DMS153 (cell line): Measurements from ENCODE around the gene HERC2.
"Not testable (repeated sequence)": the region's sequence is repeated elsewhere in the genome, so short reads cannot be mapped to it uniquely, and the experiment has no call there.

Experiments used
- DNase-seq: peaks from one replicate; lab custom pipeline; 2025; lab: John Stamatoyannopoulos, UW

The HERC2 gene

GRCh38 chr15:28322129-28322588 lies at the start of gene HERC2:
Gene HERC2 (minus strand): TSS chr15:28322179. CDS start chr15:28321433, 746 bp downstream.
- DNase-seq, result not testable (repeated sequence)

- DNase-seq, result not testable (repeated sequence)
Observed at GRCh38 chr15:28365502-28365901, 43.5 kb upstream of the HERC2 start.

DNA sequence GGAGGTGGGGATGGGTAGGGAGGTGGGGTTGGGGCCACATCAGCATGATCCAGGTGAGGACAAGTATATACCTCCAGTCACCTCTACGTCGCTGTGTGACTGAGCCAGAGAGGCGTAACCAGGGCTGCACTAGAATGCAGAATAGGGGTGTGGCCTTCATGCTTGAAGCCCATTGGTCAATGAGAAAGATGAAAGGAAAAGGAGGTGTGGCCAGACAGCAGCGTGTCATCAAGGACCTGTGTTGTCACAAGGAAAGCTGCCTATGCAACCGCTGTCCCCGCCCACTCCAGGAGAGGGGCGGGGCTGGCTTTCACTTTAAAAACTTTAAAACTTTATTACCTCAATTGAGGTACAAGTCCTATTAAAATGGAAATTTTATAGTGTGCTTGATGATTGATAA lies 36.0 kb upstream of the HERC2 start, which contains the start of gene GOLGA6L24:
GOLGA6L24 (minus strand) TSS at position 101 of the 400 bp plus-strand sequence; CDS start at position 40, 61 bp downstream.
- not testable (repeated sequence) for DNase-seq

GRCh38 chr15:28321358-28322078 lies 461 bp downstream of the HERC2 start:
- DNase-seq, result not testable (repeated sequence)

DNA sequence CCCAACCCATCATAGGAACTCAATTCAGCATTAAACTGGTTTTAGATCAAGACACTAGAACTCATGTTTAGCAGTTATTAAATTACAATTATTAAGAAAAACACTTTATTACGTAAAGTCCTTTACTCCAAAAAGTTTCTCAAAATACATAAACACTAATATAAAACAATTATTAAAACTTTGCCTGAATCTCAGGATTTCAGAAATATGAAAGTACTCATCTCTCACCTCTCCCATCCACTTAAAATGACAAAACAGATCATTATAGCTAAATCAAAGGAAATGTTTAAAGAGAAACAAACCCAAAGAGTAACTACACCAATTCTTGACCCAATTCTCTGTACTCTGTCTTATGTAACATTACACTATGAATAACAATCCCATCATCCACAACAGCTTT lies 2.3 kb downstream of the HERC2 start:
- DNase-seq, result not testable (repeated sequence)

GRCh38 chr15:28318828-28319227 lies 3.2 kb downstream of the HERC2 start:
- not testable (repeated sequence) for DNase-seq

GRCh38 chr15:28318122-28318521 lies 3.9 kb downstream of the HERC2 start:
- not testable (repeated sequence) for DNase-seq

- not testable (repeated sequence) for DNase-seq
Observed at GRCh38 chr15:28316958-28317357, 5.0 kb downstream of the HERC2 start.

DNA sequence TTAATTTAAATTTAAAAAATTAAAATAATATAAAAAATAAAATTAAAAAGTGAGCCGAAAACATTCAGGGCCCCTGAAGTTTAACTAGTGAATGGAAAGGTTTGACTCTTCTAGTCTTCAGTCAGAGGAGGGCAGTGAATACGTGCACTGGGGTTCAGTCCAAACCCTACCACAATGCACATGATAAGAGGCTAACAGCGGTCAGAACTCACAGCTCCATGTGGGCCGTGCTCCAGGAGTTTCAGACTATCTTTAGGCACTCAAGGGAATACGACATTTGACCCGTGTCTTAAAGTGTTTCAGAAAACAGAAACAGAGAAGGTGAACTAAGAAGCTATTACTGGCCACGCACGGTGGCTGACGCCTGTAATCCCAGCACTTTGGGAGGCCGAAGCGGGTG lies 11.5 kb downstream of the HERC2 start:
- not testable (repeated sequence) for DNase-seq

GRCh38 chr15:28308718-28309117 lies 13.3 kb downstream of the HERC2 start:
- DNase-seq, result not testable (repeated sequence)

GRCh38 chr15:28305700-28306099 lies 16.3 kb downstream of the HERC2 start:
- not testable (repeated sequence) for DNase-seq

- DNase-seq, result not testable (repeated sequence)
Observed at GRCh38 chr15:28297434-28297833, 24.5 kb downstream of the HERC2 start.

- not testable (repeated sequence) for DNase-seq
Observed at GRCh38 chr15:28296814-28297213, 25.2 kb downstream of the HERC2 start.

DNA sequence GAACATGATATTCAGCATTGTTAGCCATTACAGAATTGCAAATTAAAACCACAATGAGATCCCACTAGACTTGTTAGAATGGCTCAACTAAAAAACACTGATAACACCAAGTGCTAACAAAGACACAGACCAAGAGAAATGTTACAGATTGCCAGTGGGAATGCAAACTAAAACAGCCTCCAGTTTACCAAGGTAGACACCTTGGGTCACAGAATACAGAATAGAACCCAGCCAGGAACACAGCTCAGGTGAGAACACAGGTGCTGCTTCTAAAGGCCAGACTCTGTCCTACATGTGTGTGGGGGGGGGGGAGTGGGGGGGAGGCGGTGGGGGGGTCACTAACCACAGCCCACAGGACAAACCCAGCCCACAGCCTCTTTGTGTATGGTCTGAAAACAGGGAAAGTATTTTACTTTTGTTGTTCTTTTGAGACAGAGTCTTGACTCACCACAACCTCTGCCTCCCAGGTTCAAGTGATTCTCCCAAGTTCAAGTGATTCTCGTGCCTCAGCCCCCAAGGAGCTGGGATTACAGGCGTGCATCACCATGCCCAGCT lies 26.9 kb downstream of the HERC2 start:
- not testable (repeated sequence) for DNase-seq

DNA sequence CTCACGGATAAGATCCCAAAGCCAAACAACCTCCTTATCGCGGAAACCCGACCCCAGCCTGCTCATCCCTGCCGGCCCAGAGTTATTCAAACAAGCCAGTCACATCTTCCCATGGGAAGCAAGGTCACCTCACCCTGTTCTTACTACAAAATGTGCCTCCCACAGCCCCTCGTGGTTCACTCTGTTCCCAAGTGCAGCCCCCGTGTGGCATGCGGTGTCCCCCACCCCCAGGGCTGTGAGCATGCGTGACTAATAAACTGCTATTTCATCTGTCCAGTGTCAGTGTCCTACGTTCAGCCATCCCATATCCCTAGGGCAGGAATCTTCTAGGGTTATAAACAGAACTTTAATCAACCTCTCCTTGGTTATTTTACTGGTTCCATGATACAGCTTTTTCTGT lies 27.4 kb downstream of the HERC2 start:
- not testable (repeated sequence) for DNase-seq

- DNase-seq, result no peak
Observed at GRCh38 chr15:28289694-28290463, 32.1 kb downstream of the HERC2 start.

DNA sequence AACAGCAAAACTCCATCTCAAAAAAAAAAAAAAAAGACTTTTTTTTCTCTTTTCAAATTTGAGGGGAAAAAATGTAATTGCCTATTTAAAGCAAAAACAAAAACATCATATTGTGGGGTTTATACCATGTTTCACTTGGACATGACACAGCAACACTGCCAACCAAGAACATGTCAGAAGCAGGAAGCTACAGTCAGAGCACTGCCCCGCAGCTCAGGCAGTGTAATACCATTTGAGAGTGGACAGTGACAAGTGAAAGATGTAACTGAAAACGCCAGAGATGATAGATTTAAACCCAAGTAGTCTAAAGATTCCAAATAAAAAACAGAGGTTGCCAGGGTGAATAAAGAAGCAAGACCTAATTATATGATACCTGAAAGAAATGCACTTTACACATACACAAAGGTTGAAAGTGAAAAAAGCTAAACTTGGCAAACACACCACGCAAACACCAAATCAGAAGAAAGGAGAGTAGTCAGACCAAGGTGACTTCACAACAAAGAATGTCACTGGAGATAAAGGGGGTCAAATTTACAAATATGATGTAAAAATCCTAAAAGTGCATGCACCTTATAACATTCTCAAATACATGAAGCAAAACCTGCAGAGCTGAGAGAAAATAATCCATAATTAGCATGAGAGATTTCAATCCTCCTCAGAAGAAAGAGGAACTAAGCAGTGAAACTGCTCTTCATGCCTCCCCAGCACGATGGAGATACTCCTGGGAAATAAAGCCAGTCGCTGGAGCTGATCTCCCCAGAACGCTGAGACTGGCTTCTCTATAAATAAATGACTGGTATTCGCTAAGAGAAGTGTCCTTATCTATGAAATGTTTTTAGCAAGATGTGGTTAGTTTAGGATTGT lies 32.9 kb downstream of the HERC2 start:
- DNase-seq, result not testable (repeated sequence)

- not testable (repeated sequence) for DNase-seq
Observed at GRCh38 chr15:28286659-28287058, 35.3 kb downstream of the HERC2 start.

DNA sequence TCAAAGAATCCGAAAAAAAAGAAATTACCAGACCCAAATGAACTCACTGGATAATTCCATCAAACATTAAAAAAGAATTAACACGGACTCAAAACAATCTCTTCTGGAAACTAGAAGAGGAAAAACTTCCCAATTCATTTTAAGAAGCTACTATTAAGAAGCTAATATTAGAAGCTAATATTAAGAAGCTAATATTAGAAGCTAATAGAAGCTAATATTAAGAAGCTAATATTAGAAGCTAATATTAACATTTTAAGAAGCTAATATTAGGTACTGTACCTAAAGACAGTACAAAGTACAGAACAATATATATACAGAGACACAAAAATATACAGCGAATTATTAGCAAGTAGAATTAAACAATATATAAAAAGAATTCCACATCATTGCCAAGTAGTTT lies 35.9 kb downstream of the HERC2 start:
- DNase-seq, result no peak

DNA sequence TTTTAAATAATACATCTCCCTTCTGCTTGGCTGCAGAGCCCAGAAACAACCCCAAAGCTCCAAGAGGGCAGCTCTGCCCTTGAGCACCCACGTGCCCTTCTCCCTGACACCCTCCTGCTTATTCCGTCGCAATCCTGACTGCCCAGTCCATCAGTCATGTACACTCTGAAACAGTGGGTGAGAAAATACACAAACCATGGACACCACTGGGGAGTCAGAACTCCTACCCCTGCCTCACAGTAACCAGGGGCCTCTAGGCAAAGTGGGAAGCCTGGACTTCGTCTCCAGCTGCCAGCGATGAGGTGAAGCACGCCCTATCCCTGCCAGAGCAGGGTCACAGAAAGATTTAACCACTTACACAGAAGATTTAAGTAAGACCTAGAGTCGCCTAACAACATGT lies 40.1 kb downstream of the HERC2 start:
- no peak for DNase-seq

GRCh38 chr15:28274635-28275034 lies 47.3 kb downstream of the HERC2 start:
- no peak for DNase-seq
